Measurements from ENCODE around the gene GFM1. TPM values are rescaled to one million over a fixed set of nuclear protein-coding genes. Genes with fewer than 3 reads are reported as not detected.

Gene GFM1
- total and polyA plus RNA-seq, 2 of the 13 experiments (the other 11 are each of a cell fraction or from before 2014, with no cell fraction given), result 10.5 to 59.0 TPM

- Histone ChIP-seq H4K20me1 (ENCODE audit: insufficient read depth, low read length) (peaks cover 2% of the 10 kb centered on the region; the same call in 1 of the 2 replicates), H3K4me3 (replicated peaks in 1 of 3; ENCODE audit: insufficient read depth in 1 of 3, low read depth in 2 of 3, low read length in 3 of 3) (no peak overlapping the region), H2AFZ (ENCODE audit: low read length) (no peak overlapping the region), H3K4me2 (ENCODE audit: low read depth, low read length) (no peak overlapping the region), H3K4me1 (ENCODE audit: insufficient read depth, low read length) (no peaks in the 10 kb centered on the region), H3K36me3 (replicated peaks in 1 of 2; ENCODE audit: control insufficient read depth in 1 of 2, insufficient read depth in 2 of 2, low read length in 2 of 2) (peaks cover 0 to 2% of the 10 kb centered on the region in 2 experiments; a peak in 3 of 5 replicates), H3K27me3 (ENCODE audit: control insufficient read depth in 1 of 2, insufficient read depth in 2 of 2, low read length in 2 of 2) (no peaks in the 10 kb centered on the region), H3K27ac (ENCODE audit: extremely low read length, insufficient read depth, low read length) (no peak overlapping the region), H3K9me3 (ENCODE audit: low read length) (no peaks in the 10 kb centered on the region), H3K79me2 (ENCODE audit: insufficient read depth, low read length) (no peaks in the 10 kb centered on the region), H3K9ac (ENCODE audit: insufficient read depth, low read depth, low read length) (no peak overlapping the region)
- intact Hi-C loops (cut with micrococcal nuclease; ENCODE audit: unreplicated experiment) (no loop called here), in situ Hi-C loops (cut with HindIII; ENCODE audit: extremely low pct_ligation_motif_present, low pct_unique_long_range_greater_than_20kb) (no loop called here)
- ChIA-PET POLR2A (no interaction called here), CTCF (ENCODE audit: low intra/inter-chr PET ratio, low total read pairs) (no interaction called here)
- DNase-seq (ENCODE audit: low spot score) (no peak), ATAC-seq (no peak), FAIRE-seq (no peak)
- no peak for TF ChIP-seq SALL2 (CRISPR knock-in tag; IDR thresholded peaks at IDR 0.05)
- 89% methylated on average over 4 of the region's 4 CpGs for WGBS (ENCODE audit: low lambda C conversion rate)
- no TSS peak for BruUV-seq (replicated peaks)
Measured at GRCh38 chr3:158702815-158703481, 58.6 kb downstream of the GFM1 start.

- H4K20me1 ChIP-seq (ENCODE audit: insufficient read depth, low read length), result peaks cover 2% of the 10 kb centered on the region; the same call in 1 of the 2 replicates
- no peak overlapping the region for H2AFZ ChIP-seq (ENCODE audit: low read length)
- no peak overlapping the region for H3K27ac ChIP-seq (ENCODE audit: extremely low read length, insufficient read depth, low read length)
- no peak for DNase-seq (ENCODE audit: low spot score)
- 100% methylated on average over 1 of the region's 1 CpG for WGBS (ENCODE audit: low lambda C conversion rate)
- intact Hi-C loops (cut with micrococcal nuclease; ENCODE audit: unreplicated experiment) (no loop called here), in situ Hi-C loops (cut with HindIII; ENCODE audit: extremely low pct_ligation_motif_present, low pct_unique_long_range_greater_than_20kb) (no loop called here)
- H3K79me2 ChIP-seq (ENCODE audit: insufficient read depth, low read length), result no peaks in the 10 kb centered on the region
- H3K9me3 ChIP-seq (ENCODE audit: low read length), result no peaks in the 10 kb centered on the region
- ChIA-PET POLR2A (no interaction called here), CTCF (ENCODE audit: low intra/inter-chr PET ratio, low total read pairs) (no interaction called here)
- peaks cover 2 to 3% of the 10 kb centered on the region in 2 experiments; a peak in 3 of 5 replicates for H3K36me3 ChIP-seq (replicated peaks in 1 of 2; ENCODE audit: control insufficient read depth in 1 of 2, insufficient read depth in 2 of 2, low read length in 2 of 2)
- no peak for FAIRE-seq
- H3K4me2 ChIP-seq (ENCODE audit: low read depth, low read length), result no peak overlapping the region
- H3K9ac ChIP-seq (ENCODE audit: insufficient read depth, low read depth, low read length), result no peak overlapping the region
- H3K27me3 ChIP-seq (ENCODE audit: control insufficient read depth in 1 of 2, insufficient read depth in 2 of 2, low read length in 2 of 2), result no peaks in the 10 kb centered on the region
- H3K4me1 ChIP-seq (ENCODE audit: insufficient read depth, low read length), result no peaks in the 10 kb centered on the region
- H3K4me3 ChIP-seq (replicated peaks in 1 of 3; ENCODE audit: insufficient read depth in 1 of 3, low read depth in 2 of 3, low read length in 3 of 3), result no peak overlapping the region
- no peak for ATAC-seq
- no TSS peak for BruUV-seq (replicated peaks)
- no peak for TF ChIP-seq SIN3B (IDR thresholded peaks at IDR 0.05; ENCODE audit: low read length)
- TF ChIP-seq SIN3A (IDR thresholded peaks at IDR 0.05; ENCODE audit: borderline replicate concordance, low read depth, low read length), result no peak
- TF ChIP-seq MXD3 (CRISPR knock-in tag; IDR thresholded peaks at IDR 0.05), result no peak
- TF ChIP-seq SMAD1 (CRISPR knock-in tag; IDR thresholded peaks at IDR 0.05; ENCODE audit: borderline replicate concordance, low read depth), result no peak
- TF ChIP-seq ZNF501 (CRISPR knock-in tag; IDR thresholded peaks at IDR 0.05), result no peak
- TF ChIP-seq ZNF615 (CRISPR knock-in tag; IDR thresholded peaks at IDR 0.05; ENCODE audit: borderline replicate concordance), result no peak
- TF ChIP-seq SMC3 (IDR thresholded peaks at IDR 0.05; ENCODE audit: low read length), result no peak
- TF ChIP-seq PAX8 (CRISPR knock-in tag; IDR thresholded peaks at IDR 0.05; ENCODE audit: borderline replicate concordance), result no peak
- TF ChIP-seq AHDC1 (CRISPR knock-in tag; IDR thresholded peaks at IDR 0.05; ENCODE audit: borderline replicate concordance), result no peak
- TF ChIP-seq ZNF296 (CRISPR knock-in tag; conservative IDR thresholded peaks at IDR 0.05), result no peak
- TF ChIP-seq ZNF788 (CRISPR knock-in tag; IDR thresholded peaks at IDR 0.05; ENCODE audit: borderline replicate concordance), result no peak
Measured at GRCh38 chr3:158703566-158703965, 59.2 kb downstream of the GFM1 start.
